Calu3 (cell line): ENCODE results near the gene IFT80. TPM values are rescaled to one million over a fixed set of nuclear protein-coding genes. Genes with fewer than 3 reads are reported as not detected.

Source experiments
- BruUV-seq: library from RNA; stranded (reverse); fragments of 400-500 nt; replicated peaks from 2 replicates; lab custom pipeline; 2021; lab: Mats Ljungman, UMichigan
- CTCF ChIA-PET: fragments of 300-600 bp; sonication (Branson Sonifier 250); formaldehyde crosslinking; loops from one replicate; lab custom pipeline; 2022; ENCODE audit warnings: antibody characterized with exemption; lab: Charles Lee
- DNase-seq: peaks from one replicate; pipeline ENCODE4 v3.0.0; 2022
- H3K27ac Mint-ChIP-seq: one replicate; pipeline ENCODE4 v1.8.0; 2022; ENCODE audit warnings: mixed read lengths; ENCODE audit not compliant: unreplicated experiment
- H3K27me3 Mint-ChIP-seq: one replicate; pipeline ENCODE4 v1.8.0; 2022; ENCODE audit warnings: mixed read lengths; ENCODE audit not compliant: unreplicated experiment
- H3K36me3 Mint-ChIP-seq: one replicate; pipeline ENCODE4 v1.8.0; 2022; ENCODE audit warnings: mild to moderate bottlenecking, moderate library complexity, mixed read lengths; ENCODE audit not compliant: insufficient read depth, unreplicated experiment
- H3K4me1 Mint-ChIP-seq: one replicate; pipeline ENCODE4 v1.8.0; 2022; ENCODE audit warnings: mild to moderate bottlenecking, low read depth, mixed read lengths; ENCODE audit not compliant: unreplicated experiment
- H3K4me3 Mint-ChIP-seq: one replicate; pipeline ENCODE4 v1.8.0; 2022; ENCODE audit warnings: mild to moderate bottlenecking, low read depth, moderate library complexity, mixed read lengths; ENCODE audit not compliant: unreplicated experiment
- H3K9me3 Mint-ChIP-seq: one replicate; pipeline ENCODE4 v1.8.0; 2022; ENCODE audit warnings: low read depth, mixed read lengths; ENCODE audit not compliant: unreplicated experiment
- CTCF ChIP-seq: fragments of 200-600 bp; IDR thresholded peaks from one replicate; pipeline ENCODE4 v1.8.0; 2022; ENCODE audit warnings: antibody characterized with exemption; ENCODE audit not compliant: unreplicated experiment
- intact Hi-C: fragments of 100-400 bp; cut with micrococcal nuclease; formaldehyde crosslinking; loops from one replicate; pipeline ENCODE4 v1.10.0; 2022; ENCODE audit not compliant: unreplicated experiment
- total RNA-seq: library from RNA; stranded (reverse); gene quantifications from 2 replicates; pipeline ENCODE4 v1.2.3, GENCODE V29; 2022

IFT80 gene
- total RNA-seq, 1 experiment from 2014 or later, result 58.0 TPM

GRCh38 chr3:160296591-160296990 is 102.4 kb downstream of the IFT80 start:
- peaks cover 2% of the 10 kb centered on the region for H3K4me1 Mint-ChIP-seq
- no peaks in the 10 kb centered on the region for H3K27me3 Mint-ChIP-seq
- H3K4me3 Mint-ChIP-seq, result no peak overlapping the region
- no TSS peak for BruUV-seq
- TF ChIP-seq CTCF, result no peak
- no peaks in the 10 kb centered on the region for H3K9me3 Mint-ChIP-seq
- CTCF ChIA-PET, result interaction anchor here (0.6 kb wide), 1 partner anchor 17 kb away, joined by 3 read pairs; no protein-coding TSS in a partner anchor
- H3K36me3 Mint-ChIP-seq, result no peaks in the 10 kb centered on the region
- H3K27ac Mint-ChIP-seq, result no peak overlapping the region
- no peak for DNase-seq
- intact Hi-C loops, result no loop called here

- H3K27me3 Mint-ChIP-seq, result no peaks in the 10 kb centered on the region
- intact Hi-C loops, result no loop called here
- no peak overlapping the region for H3K4me3 Mint-ChIP-seq
- H3K9me3 Mint-ChIP-seq, result no peaks in the 10 kb centered on the region
- CTCF ChIA-PET, result no interaction called here
- no peak for DNase-seq
- TF ChIP-seq CTCF, result no peak
- no peak overlapping the region for H3K27ac Mint-ChIP-seq
- H3K36me3 Mint-ChIP-seq, result no peaks in the 10 kb centered on the region
- H3K4me1 Mint-ChIP-seq, result peaks cover 8% of the 10 kb centered on the region
- BruUV-seq, result no TSS peak
Observed at GRCh38 chr3:160291909-160292299, 107.1 kb downstream of the IFT80 start.

- peak; percentile 35 for DNase-seq
- Mint-ChIP-seq H3K4me1 (peaks cover 8% of the 10 kb centered on the region), H3K27ac (no peak overlapping the region), H3K36me3 (no peaks in the 10 kb centered on the region), H3K27me3 (no peaks in the 10 kb centered on the region), H3K9me3 (no peaks in the 10 kb centered on the region), H3K4me3 (no peak overlapping the region)
- intact Hi-C loops, result no loop called here
- no peak for TF ChIP-seq CTCF
- BruUV-seq, result no TSS peak
- CTCF ChIA-PET, result no interaction called here
Observed at GRCh38 chr3:160291290-160291908, 107.6 kb downstream of the IFT80 start.

GRCh38 chr3:160287666-160288065 is 111.4 kb downstream of the IFT80 start:
- CTCF ChIA-PET, result no interaction called here
- DNase-seq, result no peak
- Mint-ChIP-seq H3K27ac (no peak overlapping the region), H3K27me3 (no peaks in the 10 kb centered on the region), H3K9me3 (no peaks in the 10 kb centered on the region), H3K4me3 (no peak overlapping the region), H3K4me1 (peaks cover 8% of the 10 kb centered on the region), H3K36me3 (no peaks in the 10 kb centered on the region)
- BruUV-seq, result no TSS peak
- no peak for TF ChIP-seq CTCF
- intact Hi-C loops, result no loop called here
